CD4-positive, CD25-positive, alpha-beta regulatory T cell (primary cell): ENCODE data around the gene TLK1. TPM values are rescaled to one million over a fixed set of nuclear protein-coding genes. Genes with fewer than 3 reads are reported as not detected.

Experiments used
- ATAC-seq, 2 donors: fragments of 150-1000 bp; cut with Tn5 transposase; one replicate each; pipeline ENCODE4 v1.10.0; 2021; ENCODE audit warnings: low read depth in 2 of 2, moderate number of reproducible peaks in 2 of 2, moderate library complexity in 1 of 2
- DNase-seq, 3 donors: peaks; one replicate each; pipeline versions ENCODE4 v3.0.0 to v3.0.0-alpha.2; 2012 to 2022; ENCODE audit warnings: mixed read lengths in 1 of 3
- H3K27ac ChIP-seq: one replicate; pipeline ENCODE4 v1.7.0; 2013; ENCODE audit warnings: mild to moderate bottlenecking, low read length; ENCODE audit not compliant: insufficient read depth, poor library complexity, severe bottlenecking
- H3K27me3 ChIP-seq: one replicate; pipeline ENCODE4 v1.7.0; 2013; ENCODE audit warnings: low read length; ENCODE audit not compliant: control insufficient read depth, insufficient read depth
- H3K36me3 ChIP-seq: one replicate; pipeline ENCODE4 v1.7.0; 2013; ENCODE audit warnings: mild to moderate bottlenecking, low read length, moderate library complexity; ENCODE audit not compliant: control insufficient read depth, insufficient read depth
- H3K4me1 ChIP-seq: 2 replicates; pipeline ENCODE4 v1.7.0; 2013; ENCODE audit warnings: mild to moderate bottlenecking, low read length; ENCODE audit not compliant: insufficient read depth, control insufficient read depth, poor library complexity, severe bottlenecking
- H3K4me3 ChIP-seq: one replicate; pipeline ENCODE4 v1.7.0; 2013; ENCODE audit warnings: low read depth, mild to moderate bottlenecking, low read length, moderate library complexity
- H3K9me3 ChIP-seq, 2 experiments: 1 replicate in 1 of 2; 2 replicates in 1 of 2; pipeline ENCODE4 v1.7.0; 2013; ENCODE audit warnings: low read length in 2 of 2, mild to moderate bottlenecking in 1 of 2, moderate library complexity in 1 of 2; ENCODE audit not compliant: control insufficient read depth in 2 of 2
- H3K27ac Mint-ChIP-seq, 3 donors: one replicate each; pipeline ENCODE4 v1.8.0; 2020 to 2022; ENCODE audit warnings: mild to moderate bottlenecking in 3 of 3, mixed read lengths in 3 of 3, moderate library complexity in 2 of 3
- H3K27me3 Mint-ChIP-seq: one replicate; pipeline ENCODE4 v1.8.0; 2022; ENCODE audit warnings: mild to moderate bottlenecking, mixed read lengths
- H3K36me3 Mint-ChIP-seq: one replicate; pipeline ENCODE4 v1.8.0; 2020; ENCODE audit warnings: mixed read lengths
- H3K4me1 Mint-ChIP-seq, 4 donors: one replicate each; pipeline ENCODE4 v1.8.0; 2020 to 2022; ENCODE audit warnings: mixed read lengths in 4 of 4, mild to moderate bottlenecking in 1 of 4
- H3K4me3 Mint-ChIP-seq, 4 donors: one replicate each; pipeline ENCODE4 v1.8.0; 2020 to 2022; ENCODE audit warnings: mild to moderate bottlenecking in 4 of 4, mixed read lengths in 4 of 4, moderate library complexity in 3 of 4
- H3K9me3 Mint-ChIP-seq, 7 donors: one replicate each; pipeline ENCODE4 v1.8.0; 2020 to 2022; ENCODE audit warnings: mixed read lengths in 7 of 7, mild to moderate bottlenecking in 3 of 7, moderate library complexity in 2 of 7
- polyA plus RNA-seq, 4 donors: library from polyadenylated mRNA; unstranded; fragments of 300-500 nt; fragmentation: Illumina TruSeq; gene quantifications; one replicate each; pipeline ENCODE4 v1.2.3, GENCODE V29; 2021
- total RNA-seq: library from RNA; stranded (reverse); gene quantifications from one replicate; pipeline ENCODE4 v1.2.3, GENCODE V29; 2022

TLK1 gene
- total and polyA plus RNA-seq, 5 donors from 2014 or later = 33.9 to 179 (median 54.4) TPM

GRCh38 chr2:170944545-170944944, 216.1 kb downstream of the TLK1 start:
- no peak overlapping the region for H3K4me3 Mint-ChIP-seq
- H3K9me3 Mint-ChIP-seq = no peaks in the 10 kb centered on the region
- Histone ChIP-seq H3K27me3 (no peaks in the 10 kb centered on the region), H3K4me1 (peaks cover 25% of the 10 kb centered on the region), H3K36me3 (peaks cover 9% of the 10 kb centered on the region), H3K4me3 (no peak overlapping the region), H3K9me3 (no peaks in the 10 kb centered on the region), H3K27ac (no peak overlapping the region)
- no peak for ATAC-seq
- peaks cover 2% of the 10 kb centered on the region for H3K36me3 Mint-ChIP-seq
- H3K27me3 Mint-ChIP-seq = no peaks in the 10 kb centered on the region
- DNase-seq = no peak
- peak overlapping the region in 1 of 3 donors; percentile 7 for H3K27ac Mint-ChIP-seq
- H3K4me1 Mint-ChIP-seq = peaks cover 42 to 70% (median 53%) of the 10 kb centered on the region in 4 donors

- DNase-seq (no peak), ATAC-seq (no peak)
- no peaks in the 10 kb centered on the region for H3K27me3 Mint-ChIP-seq
- no peak overlapping the region for H3K27ac ChIP-seq
- no peak overlapping the region for H3K4me3 Mint-ChIP-seq
- no peaks in the 10 kb centered on the region for H3K9me3 ChIP-seq
- peaks cover 5% of the 10 kb centered on the region for H3K36me3 ChIP-seq
- H3K4me1 Mint-ChIP-seq = peaks cover 50 to 79% (median 62%) of the 10 kb centered on the region in 4 donors
- H3K27ac Mint-ChIP-seq = peak overlapping the region in 1 of 3 donors; percentile 7
- H3K9me3 Mint-ChIP-seq = no peaks in the 10 kb centered on the region
- H3K4me1 ChIP-seq = peaks cover 26% of the 10 kb centered on the region
- H3K36me3 Mint-ChIP-seq = no peaks in the 10 kb centered on the region
- no peak overlapping the region for H3K4me3 ChIP-seq
- H3K27me3 ChIP-seq = no peaks in the 10 kb centered on the region
These were observed 217.1 kb downstream of the TLK1 start for GRCh38 chr2:170943596-170943995.

DNA sequence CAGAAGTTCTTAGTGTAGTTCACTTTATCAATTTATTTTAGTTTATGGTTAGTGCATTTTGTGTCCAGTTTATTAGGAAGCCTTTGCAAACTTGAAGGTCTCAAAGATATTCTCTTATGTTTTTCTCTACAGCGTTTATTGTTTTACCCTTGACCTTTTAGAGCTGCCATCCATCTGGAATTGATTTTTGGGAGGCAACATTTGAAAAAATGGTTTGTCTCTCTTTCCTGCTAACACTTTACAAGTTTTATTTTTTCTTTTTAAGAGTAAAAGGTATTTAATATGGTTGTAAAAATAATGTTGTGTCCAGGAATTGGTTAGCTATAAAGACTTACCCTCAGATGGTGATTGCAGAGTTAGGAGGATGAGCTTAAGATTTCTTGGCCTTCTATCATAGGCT, 217.7 kb downstream of the TLK1 start:
- no peak overlapping the region for H3K27ac Mint-ChIP-seq
- no peaks in the 10 kb centered on the region for H3K9me3 Mint-ChIP-seq
- DNase-seq (no peak), ATAC-seq (no peak)
- no peaks in the 10 kb centered on the region for H3K27me3 Mint-ChIP-seq
- Histone ChIP-seq H3K9me3 (no peaks in the 10 kb centered on the region), H3K36me3 (peaks cover 3% of the 10 kb centered on the region), H3K27me3 (no peaks in the 10 kb centered on the region), H3K4me3 (no peak overlapping the region), H3K27ac (no peak overlapping the region), H3K4me1 (peaks cover 26% of the 10 kb centered on the region)
- no peak overlapping the region for H3K4me3 Mint-ChIP-seq
- H3K36me3 Mint-ChIP-seq = no peaks in the 10 kb centered on the region
- peaks cover 52 to 82% (median 66%) of the 10 kb centered on the region in 4 donors for H3K4me1 Mint-ChIP-seq

DNA sequence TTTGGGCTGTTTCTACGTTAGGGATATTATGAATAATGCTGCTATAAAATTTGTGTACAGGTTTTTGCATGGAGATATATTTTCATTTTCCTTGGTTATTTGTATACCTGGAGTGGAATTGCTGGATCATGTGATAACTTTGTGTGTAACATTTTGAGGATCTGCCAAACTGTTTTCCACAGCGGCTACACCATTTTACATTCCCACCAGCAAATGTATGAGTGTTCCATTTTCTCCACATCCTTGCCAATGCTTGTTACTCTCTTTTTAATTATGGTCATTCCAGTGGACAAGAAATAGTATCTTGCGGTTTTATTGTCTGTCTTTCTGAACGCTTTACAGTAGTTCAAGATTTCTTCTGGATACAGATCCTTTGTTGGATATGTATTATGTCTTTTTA, 218.1 kb downstream of the TLK1 start:
- peaks cover 54 to 85% (median 68%) of the 10 kb centered on the region in 4 donors for H3K4me1 Mint-ChIP-seq

More for the DNA sequence above, 218.1 kb downstream of the TLK1 start:
- no peak for ATAC-seq
- H3K4me1 ChIP-seq = peaks cover 24% of the 10 kb centered on the region
- no peak overlapping the region for H3K4me3 ChIP-seq
- Mint-ChIP-seq H3K27me3 (no peaks in the 10 kb centered on the region), H3K4me3 (no peak overlapping the region), H3K27ac (no peak overlapping the region), H3K9me3 (no peaks in the 10 kb centered on the region), H3K36me3 (no peaks in the 10 kb centered on the region)
- DNase-seq = no peak
- H3K36me3 ChIP-seq = peaks cover 2% of the 10 kb centered on the region
- no peak overlapping the region for H3K27ac ChIP-seq
- no peaks in the 10 kb centered on the region for H3K27me3 ChIP-seq
- no peaks in the 10 kb centered on the region for H3K9me3 ChIP-seq

Other genes starting within 250 kb of the TLK1 start
- 77.5 TPM for gene GORASP2, start 231.6 kb downstream of the TLK1 start, total RNA-seq
- gene GORASP2, start 231.6 kb downstream of the TLK1 start, polyA plus RNA-seq = 10 to 100 TPM; 86.0 to 98.9 (median 93.5) TPM